NOMO-1 treated with DMSO at 0.1 percent for 48 hours (cell line): ENCODE data around the gene COL16A1.
A peak's percentile ranks its signal among the peaks of the same experiment; 100 is the strongest.

ENCODE experiments used
- DNase-seq: peaks from one replicate; lab custom pipeline; 2025; ENCODE audit not compliant: unreplicated experiment; lab: John Stamatoyannopoulos, UW

The COL16A1 gene

DNA sequence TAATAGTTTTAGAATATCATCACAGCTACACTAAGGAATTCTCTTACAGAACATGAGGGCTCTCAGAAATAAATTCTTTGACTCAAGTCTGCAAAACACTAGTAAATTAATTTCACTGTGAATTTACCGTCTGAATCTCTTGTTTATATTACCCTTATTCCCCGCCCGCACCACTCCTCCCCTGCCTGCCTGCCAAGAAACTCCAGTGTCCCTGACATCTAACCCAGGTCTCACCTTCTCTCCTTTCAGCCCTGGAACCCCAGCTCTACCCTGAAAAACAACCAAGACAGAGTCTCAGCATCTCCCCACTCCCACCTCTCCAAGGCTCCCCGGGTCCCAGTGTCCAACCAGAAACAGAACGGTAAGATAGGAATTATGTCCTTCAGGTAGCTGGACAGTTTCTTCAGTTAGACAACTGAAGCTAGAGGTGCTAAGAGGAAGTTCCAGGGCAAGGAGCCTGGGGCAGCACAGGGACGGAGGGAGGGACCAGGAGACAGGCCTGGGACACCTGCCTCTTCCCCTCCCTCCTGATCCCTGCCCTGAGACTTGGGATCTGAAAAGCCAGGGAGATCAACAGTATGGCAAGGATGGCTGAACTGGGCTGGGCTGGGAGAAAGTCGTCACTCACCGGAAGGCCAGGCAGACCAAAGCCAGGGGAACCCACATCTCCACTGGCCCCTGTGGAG, 15.4 kb downstream of the COL16A1 start:
- DNase-seq: no peak

- DNase-seq: no peak
Observed at GRCh38 chr1:31687601-31688000, 16.2 kb downstream of the COL16A1 start.

- DNase-seq: no peak
Observed at GRCh38 chr1:31685795-31686194, 18.0 kb downstream of the COL16A1 start.

DNA sequence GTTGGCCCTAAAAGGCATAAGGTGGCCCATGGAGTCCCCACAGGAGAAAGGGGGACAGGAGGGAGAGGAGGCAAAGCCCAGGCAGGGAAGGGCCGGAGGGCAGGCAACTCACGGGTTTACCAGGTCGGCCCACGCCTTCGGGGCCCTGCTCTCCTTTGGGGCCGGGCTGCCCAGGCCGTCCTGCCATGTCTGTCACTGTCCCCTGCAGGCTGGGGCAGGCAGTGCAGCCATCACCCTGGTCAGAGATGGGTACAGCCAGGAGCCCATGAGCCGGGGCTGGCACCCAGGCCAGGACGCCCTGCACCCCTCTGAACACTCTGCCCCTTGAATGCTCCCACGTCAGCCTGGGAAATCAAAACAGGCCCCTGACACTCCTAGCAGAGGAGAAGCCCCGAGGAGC, 19.8 kb downstream of the COL16A1 start:
- no peak for DNase-seq

- DNase-seq: no peak
Observed at GRCh38 chr1:31681415-31681814, 22.4 kb downstream of the COL16A1 start.

- DNase-seq: no peak
Observed at GRCh38 chr1:31679676-31680230, 24.1 kb downstream of the COL16A1 start.

DNA sequence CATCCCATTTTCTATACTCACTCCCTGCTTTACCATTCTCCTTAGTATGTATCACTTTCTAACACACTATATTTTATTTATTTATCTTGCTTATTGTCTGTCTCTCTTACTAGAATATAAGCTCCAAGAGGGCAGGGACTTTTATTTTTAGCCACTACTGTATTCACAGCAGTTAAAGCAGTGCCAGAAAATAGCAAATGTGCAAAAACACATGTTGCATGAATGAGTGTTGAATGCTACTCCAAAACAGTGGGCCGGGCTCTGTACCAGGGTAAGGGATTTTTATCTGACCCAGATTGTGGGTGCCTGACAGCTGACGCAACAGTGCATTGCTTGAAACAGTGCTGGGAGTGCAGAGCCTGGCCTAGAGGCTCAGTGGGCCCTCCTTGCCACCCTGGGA, 24.7 kb downstream of the COL16A1 start:
- DNase-seq: no peak

- DNase-seq: no peak
Observed at GRCh38 chr1:31678681-31679080, 25.1 kb downstream of the COL16A1 start.

DNA sequence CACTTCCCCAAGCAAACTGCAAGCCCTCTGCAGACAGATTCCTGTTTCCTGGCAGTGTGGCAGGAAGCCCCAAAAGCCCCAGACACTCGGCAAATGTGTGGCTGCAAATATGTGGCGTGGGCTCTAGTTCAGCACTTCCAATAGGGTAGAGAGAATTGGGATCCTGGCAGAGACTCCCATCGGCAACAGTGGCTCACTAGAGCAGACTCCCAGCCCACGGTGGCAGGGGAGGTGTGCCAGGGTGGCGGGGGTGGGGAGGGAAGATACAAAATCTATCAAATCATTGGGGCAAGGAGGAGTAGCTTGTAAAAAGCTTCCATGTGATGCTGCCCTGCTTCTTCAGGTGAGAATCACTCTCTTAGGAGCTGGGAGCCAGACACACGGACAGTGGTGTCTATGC, 25.9 kb downstream of the COL16A1 start:
- no peak for DNase-seq

DNA sequence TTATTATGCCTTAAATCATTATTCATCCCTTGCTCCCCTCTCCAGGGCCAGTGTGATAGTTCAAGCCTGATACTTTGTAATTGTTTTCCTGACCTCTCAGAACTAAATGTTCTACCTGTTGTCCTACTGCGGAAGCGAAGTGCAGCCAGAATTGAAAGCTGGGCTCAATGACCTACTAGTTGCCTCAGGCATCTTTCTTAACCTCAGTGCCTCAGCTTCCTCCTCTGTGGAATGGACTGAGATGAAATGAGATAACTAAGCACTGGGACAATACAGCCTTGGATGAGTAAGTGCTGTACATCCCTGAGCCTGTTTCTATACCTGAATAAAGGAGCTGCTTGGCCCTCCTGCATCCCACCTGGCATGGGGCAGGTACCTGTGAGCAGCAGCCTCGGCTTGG, 26.4 kb downstream of the COL16A1 start:
- DNase-seq: no peak

DNA sequence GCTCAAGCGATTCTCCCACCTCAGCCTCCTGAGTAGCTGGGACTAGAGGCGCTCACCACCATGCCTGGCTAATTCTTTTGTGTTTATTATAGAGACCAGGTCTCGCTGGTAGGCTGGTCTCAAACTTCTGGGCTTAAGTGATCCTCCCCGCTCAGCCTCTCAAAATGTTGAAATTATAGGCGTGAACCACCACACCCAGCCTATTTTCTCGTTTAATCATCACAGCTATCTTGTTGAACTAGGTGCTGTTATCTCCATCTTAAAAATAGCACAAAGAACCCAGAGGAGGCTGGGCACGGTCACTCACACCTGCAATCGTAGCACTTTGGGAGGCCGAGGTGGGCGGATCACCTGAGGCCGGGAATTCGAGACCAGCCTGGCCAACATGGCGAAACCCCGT, 28.1 kb downstream of the COL16A1 start:
- DNase-seq: no peak

DNA sequence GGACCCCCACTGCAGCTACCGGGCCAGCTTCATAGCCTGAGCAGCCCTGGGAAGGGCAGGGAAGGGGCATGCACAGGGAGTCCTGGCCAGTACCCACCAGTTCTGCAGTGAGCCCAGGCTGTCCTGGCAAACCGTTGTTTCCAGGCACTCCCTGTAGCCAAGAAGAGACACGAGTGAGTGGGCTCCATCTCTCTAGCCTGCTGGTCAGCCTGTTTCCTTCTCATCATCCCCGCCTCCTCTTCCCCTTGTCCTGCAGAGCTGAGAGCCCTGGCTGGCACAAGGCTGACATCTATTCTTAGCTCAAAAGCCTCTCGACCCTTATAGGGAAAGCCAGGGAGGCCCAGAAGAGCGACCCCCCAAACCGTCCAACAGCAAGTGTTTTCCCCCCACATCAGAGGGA, 28.7 kb downstream of the COL16A1 start:
- DNase-seq: no peak

- no peak for DNase-seq
Observed at GRCh38 chr1:31674626-31675025, 29.2 kb downstream of the COL16A1 start.

DNA sequence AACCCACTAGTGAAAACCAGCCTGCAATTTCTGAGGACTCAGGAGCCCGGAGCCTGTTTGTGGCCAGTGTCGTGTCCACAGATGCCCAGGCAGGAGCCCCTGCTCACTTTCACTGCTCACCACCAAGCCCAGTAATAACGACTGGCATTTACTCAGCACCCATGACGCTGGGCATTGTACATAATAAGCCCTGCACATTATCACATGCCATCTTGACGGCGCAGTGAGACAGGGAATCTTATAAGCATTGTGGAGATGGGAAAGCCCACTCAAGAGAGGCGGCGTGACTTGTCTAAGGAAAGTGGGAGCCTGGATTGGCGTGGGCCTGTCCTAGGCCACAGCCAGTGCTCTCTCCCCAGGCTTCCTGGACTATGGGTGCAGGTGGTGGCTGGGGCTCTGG, 30.4 kb downstream of the COL16A1 start:
- DNase-seq: no peak

DNA sequence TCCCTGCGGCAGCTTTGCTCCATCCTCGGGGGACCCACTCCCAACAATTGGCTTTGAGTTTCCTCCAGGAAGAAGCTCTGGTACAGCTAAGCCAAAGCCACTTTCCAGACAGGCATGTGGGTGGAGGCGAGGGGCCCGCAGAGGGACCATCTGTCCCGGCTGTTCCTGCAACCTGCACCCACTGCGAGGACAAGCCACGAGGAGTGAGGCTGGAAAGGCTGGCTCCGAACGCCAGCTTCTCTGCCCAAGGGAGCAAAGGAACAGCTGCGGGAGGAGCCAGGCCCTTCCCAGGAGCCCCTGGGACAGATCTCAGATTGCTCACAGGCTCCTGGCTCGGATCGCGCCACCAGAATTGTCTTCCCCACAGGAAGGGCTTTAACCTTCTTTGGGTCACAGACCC, 30.8 kb downstream of the COL16A1 start:
- no peak for DNase-seq

DNA sequence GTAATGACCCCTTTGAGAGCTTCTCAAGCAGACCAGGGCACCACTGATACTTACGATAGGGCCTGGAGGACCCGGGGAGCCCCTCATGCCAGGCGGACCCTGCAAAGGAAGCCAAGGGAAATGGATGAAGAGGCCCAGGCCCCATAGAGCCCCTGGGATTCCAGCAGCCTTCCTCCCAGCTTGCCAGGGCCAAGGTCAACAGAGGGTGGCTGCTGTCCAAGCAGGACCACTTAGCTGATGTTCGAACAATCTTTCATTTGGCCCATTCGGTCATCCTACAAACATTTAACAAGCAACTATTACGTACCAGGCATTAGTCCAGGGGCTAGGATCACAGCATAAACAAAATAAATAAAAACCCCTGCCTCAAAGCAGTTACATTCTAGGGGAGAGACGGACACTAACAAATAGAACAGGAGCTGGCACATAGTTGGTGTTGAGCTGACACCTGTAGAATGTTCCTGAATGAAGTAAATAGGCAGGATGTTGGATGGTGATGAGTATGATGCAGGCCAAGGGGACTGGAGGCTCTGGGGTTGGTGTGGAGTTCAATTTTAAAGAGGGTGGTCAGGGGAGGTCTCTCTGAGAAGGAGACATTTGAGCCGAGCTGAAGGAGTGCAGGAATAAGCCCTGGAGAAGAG, 32.1 kb downstream of the COL16A1 start:
- DNase-seq: no peak

DNA sequence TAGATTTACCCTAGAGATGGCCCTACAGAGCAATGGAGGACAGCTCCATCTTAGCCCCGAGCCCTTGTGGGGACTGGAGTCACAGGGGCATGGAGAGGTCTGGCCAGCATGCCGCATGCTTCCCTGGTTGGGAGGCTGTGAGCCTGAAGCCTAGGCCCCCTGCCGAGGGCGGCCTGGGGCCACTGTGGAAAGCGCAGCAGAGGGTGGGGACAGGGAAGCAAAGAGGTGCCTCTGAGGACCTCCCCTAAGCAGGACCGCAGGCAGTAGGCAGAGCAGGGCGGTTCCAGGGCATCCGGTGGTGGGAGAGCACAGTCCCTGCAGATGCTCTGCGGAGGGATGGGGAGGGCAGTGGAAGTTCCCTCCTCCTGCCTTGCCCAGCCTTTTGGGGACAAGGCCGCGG, 32.7 kb downstream of the COL16A1 start:
- DNase-seq: no peak

GRCh38 chr1:31670593-31670964, 33.2 kb downstream of the COL16A1 start:
- DNase-seq: no peak

DNA sequence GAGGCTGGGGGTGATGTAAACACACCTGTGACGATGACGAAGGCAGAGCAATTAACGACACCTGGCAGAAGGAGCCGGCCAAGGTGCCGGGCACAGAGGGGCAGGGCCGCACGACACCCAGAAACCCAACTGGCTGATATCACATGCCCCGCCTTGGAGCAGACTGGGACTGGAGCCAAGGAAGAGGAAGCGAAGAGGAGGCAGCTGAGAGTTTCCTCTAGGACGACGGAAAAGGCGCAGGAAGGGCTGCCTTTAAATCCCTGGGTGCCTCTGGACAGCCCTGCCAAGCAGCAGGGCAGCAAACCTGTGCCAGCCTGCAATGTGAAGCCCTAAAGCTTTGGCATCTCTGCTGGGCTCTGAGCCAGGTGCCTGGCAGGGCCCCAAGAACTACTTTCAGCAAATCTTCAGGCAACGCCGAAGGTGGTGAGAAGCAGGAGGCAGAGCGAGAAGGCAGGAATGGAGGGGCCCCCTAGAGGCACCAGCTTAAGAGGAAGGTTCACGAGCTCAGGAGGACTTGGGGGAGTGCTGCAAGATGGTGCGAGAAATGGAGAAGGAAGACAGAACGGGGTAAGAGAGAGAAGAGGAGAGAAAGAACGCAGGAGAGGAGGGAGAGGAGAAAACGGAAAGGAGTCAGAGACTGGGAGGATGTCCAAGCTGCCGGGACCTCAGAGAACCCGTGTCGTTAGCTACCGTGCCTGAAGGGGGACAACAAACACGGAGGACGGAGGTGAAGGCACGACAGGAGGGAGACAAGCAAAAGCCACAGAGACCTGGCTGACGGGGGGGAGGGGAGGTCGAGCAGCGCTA, 33.8 kb downstream of the COL16A1 start:
- DNase-seq: peak; percentile 19

DNA sequence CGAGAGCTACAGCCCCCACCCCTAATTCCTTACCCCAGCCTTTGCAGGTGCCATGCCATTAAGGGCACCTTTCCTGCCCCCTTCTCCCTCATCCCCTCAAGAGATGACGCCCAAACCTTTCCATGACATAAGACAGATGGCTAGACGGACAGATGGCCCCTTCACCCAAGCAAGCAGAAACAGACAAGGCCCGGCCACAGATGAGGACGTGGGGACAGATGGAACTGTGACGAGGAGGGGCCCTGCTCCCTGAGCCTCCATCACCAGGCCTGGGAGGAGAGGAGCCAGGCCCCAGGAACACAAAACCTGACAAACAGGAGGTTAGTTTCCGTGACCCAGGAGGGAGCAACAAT, 34.4 kb downstream of the COL16A1 start:
- no peak for DNase-seq

DNA sequence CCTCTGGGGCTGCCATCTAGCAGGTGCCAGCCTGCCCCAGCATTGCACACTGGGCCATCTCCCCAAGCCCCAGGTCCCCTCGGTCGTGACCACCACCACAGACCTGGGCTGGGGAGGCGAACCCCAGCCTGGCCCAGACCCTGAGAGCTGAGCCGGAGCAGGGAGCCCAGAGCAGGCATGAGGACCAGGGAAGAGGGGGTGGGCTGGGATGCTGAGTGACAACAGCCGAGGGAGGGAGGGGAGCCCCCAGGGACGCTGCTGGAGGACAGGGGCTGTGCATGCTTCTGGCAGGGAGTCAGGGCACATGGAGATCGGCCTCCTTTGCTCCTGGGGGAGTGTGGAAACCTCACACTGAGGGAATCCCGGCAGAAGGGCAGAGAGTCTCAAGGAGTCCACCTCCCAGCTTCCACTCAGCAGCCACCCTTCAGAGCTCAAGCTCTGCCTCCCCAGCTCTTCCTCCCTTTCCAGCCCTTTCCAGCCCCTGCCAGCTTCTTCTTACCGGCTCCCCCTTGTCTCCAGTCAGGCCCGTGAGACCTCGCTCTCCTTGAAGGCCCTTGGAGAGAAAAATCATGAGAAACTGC, 35.4 kb downstream of the COL16A1 start:
- DNase-seq: no peak
